CD8-positive, alpha-beta memory T cell (primary cell): ENCODE results near the gene DEPP1. TPM values are rescaled to one million over a fixed set of nuclear protein-coding genes. Genes with fewer than 3 reads are reported as not detected.

Source experiments
- CTCF ChIA-PET: fragments of 350-600 bp; sonication (Branson Sonifier 250); formaldehyde crosslinking; loops from one replicate; lab custom pipeline; 2021; ENCODE audit warnings: antibody characterized with exemption; lab: Charles Lee
- POLR2A ChIA-PET: fragments of 350-600 bp; sonication (Branson Sonifier 250); formaldehyde crosslinking; loops from one replicate; lab custom pipeline; 2021; ENCODE audit warnings: antibody characterized with exemption; lab: Charles Lee
- DNase-seq, 5 donors: peaks; one replicate each; pipeline versions ENCODE4 v3.0.0 to v3.0.0-alpha.2; 2020 to 2022; ENCODE audit warnings: mixed read lengths in 1 of 5
- H3K27ac ChIP-seq: one replicate; pipeline ENCODE4 v1.7.0; 2013; ENCODE audit warnings: low read depth, mild to moderate bottlenecking, low read length, moderate library complexity
- H3K27me3 ChIP-seq: 2 replicates; pipeline ENCODE4 v1.7.0; 2013; ENCODE audit warnings: low read length, mild to moderate bottlenecking; ENCODE audit not compliant: insufficient read depth, poor library complexity, severe bottlenecking
- H3K36me3 ChIP-seq: 2 replicates; pipeline ENCODE4 v1.7.0; 2013; ENCODE audit warnings: mild to moderate bottlenecking, low read length, moderate library complexity; ENCODE audit not compliant: insufficient read depth
- H3K4me1 ChIP-seq: 2 replicates; pipeline ENCODE4 v1.7.0; 2013; ENCODE audit warnings: mild to moderate bottlenecking, low read length, moderate library complexity; ENCODE audit not compliant: insufficient read depth
- H3K4me3 ChIP-seq: 2 replicates; pipeline ENCODE4 v1.7.0; 2013; ENCODE audit warnings: mild to moderate bottlenecking, low read length
- H3K9me3 ChIP-seq: 2 replicates; pipeline ENCODE4 v1.7.0; 2013; ENCODE audit warnings: mild to moderate bottlenecking, low read length
- H3K27ac Mint-ChIP-seq, 8 donors: one replicate each; pipeline ENCODE4 v1.8.0; 2020 to 2021; ENCODE audit warnings: mixed read lengths in 8 of 8, mild to moderate bottlenecking in 6 of 8, inconsistent platforms in 3 of 8, moderate library complexity in 3 of 8
- H3K27me3 Mint-ChIP-seq, 2 donors: one replicate each; pipeline ENCODE4 v1.8.0; 2020 to 2021; ENCODE audit warnings: mixed read lengths in 2 of 2, mild to moderate bottlenecking in 1 of 2, moderate library complexity in 1 of 2
- H3K36me3 Mint-ChIP-seq, 3 donors: one replicate each; pipeline ENCODE4 v1.8.0; 2020 to 2021; ENCODE audit warnings: mixed read lengths in 3 of 3, inconsistent platforms in 1 of 3, mild to moderate bottlenecking in 1 of 3
- H3K4me1 Mint-ChIP-seq, 3 donors: one replicate each; pipeline ENCODE4 v1.8.0; 2020 to 2021; ENCODE audit warnings: mixed read lengths in 3 of 3, inconsistent platforms in 1 of 3, mild to moderate bottlenecking in 1 of 3
- H3K4me3 Mint-ChIP-seq, 7 donors: one replicate each; pipeline ENCODE4 v1.8.0; 2020 to 2021; ENCODE audit warnings: mixed read lengths in 7 of 7, mild to moderate bottlenecking in 6 of 7, moderate library complexity in 4 of 7, inconsistent platforms in 2 of 7
- H3K9me3 Mint-ChIP-seq, 5 donors: one replicate each; pipeline ENCODE4 v1.8.0; 2020 to 2022; ENCODE audit warnings: mixed read lengths in 5 of 5, mild to moderate bottlenecking in 3 of 5, moderate library complexity in 2 of 5, inconsistent platforms in 1 of 5
- polyA plus RNA-seq: library from polyadenylated mRNA; unstranded; fragments of 300-500 nt; fragmentation: Illumina TruSeq; gene quantifications from one replicate; pipeline ENCODE4 v1.2.3, GENCODE V29; 2021
- total RNA-seq, 2 experiments: library from RNA; stranded (reverse); gene quantifications; one replicate each; pipeline ENCODE4 v1.2.3, GENCODE V29; 2021

Gene DEPP1
- total and polyA plus RNA-seq, 3 experiments from 2014 or later: 0.11 TPM; not detected in 2

DNA sequence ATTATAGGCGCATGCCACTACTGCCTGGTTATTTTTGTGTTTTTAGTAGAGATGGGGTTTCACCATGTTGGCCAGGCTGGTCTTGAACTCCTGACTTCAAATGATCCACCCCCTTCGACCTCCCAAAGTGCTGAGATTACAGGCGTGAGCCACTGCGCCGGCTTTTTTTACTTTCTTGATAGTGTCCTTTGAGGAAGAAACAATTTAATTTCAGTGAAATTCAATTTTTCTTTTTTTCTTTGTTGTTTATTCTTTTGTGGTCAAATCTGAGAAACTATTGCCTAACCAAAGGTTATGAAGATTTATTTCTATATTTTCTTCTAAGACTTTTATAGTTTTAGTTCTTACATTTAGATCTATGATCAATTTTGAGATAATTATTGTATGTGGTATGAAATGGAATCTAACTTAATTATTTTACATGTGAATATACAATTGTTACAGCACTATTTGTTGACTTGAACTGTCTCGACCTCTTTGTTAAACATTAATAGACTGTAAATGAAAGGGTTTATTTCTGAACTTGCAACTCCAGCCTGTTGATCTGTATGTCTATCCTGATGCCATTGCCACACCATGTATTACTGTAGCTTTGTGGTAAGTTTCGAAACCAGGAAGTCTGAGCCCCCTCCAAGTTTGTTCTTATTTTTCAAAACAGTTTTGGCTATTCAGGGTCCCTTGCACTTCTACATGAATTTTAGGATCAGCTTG is 38.8 kb downstream of the DEPP1 start:
- H3K4me1 ChIP-seq: no peaks in the 10 kb centered on the region
- H3K36me3 ChIP-seq: no peaks in the 10 kb centered on the region
- Mint-ChIP-seq H3K9me3 (peaks cover 14 to 27% (median 20%) of the 10 kb centered on the region in 5 donors), H3K27ac (no peak overlapping the region), H3K4me1 (peaks cover 0 to 4% (median 0%) of the 10 kb centered on the region in 3 donors), H3K36me3 (peaks cover 0 to 7% (median 0%) of the 10 kb centered on the region in 3 donors), H3K4me3 (no peak overlapping the region), H3K27me3 (peaks cover 7 to 42% of the 10 kb centered on the region in 2 donors)
- no peak overlapping the region for H3K27ac ChIP-seq
- H3K27me3 ChIP-seq: no peaks in the 10 kb centered on the region
- peaks cover 4% of the 10 kb centered on the region for H3K9me3 ChIP-seq
- CTCF ChIA-PET: no interaction called here
- DNase-seq: no peak
- H3K4me3 ChIP-seq: no peak overlapping the region
- POLR2A ChIA-PET: no interaction called here

DNA sequence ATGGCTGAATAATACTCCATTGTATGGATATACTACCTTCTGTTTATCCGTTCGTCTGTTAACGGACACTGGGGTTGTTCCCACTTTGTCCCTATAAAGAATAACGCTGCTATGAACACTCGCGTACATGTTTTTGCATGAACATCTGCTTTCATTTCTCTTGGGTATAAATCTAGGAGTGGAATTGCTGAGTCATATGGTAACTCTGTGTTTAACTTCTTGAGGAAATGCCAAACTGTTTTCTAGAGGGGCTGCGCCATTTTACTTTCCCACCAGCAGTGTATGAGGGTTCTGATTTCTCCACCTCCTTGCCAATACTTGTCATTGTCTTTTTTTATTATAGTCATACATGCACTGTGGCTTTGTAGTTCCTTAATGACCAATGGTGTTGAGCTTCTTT is 39.7 kb downstream of the DEPP1 start:
- Histone ChIP-seq H3K4me1 (no peaks in the 10 kb centered on the region), H3K4me3 (no peak overlapping the region), H3K9me3 (no peaks in the 10 kb centered on the region), H3K27ac (no peak overlapping the region), H3K36me3 (no peaks in the 10 kb centered on the region), H3K27me3 (no peaks in the 10 kb centered on the region)
- CTCF ChIA-PET: no interaction called here
- DNase-seq: no peak
- Mint-ChIP-seq H3K27me3 (peaks cover 7 to 41% of the 10 kb centered on the region in 2 donors), H3K4me3 (no peak overlapping the region), H3K36me3 (peaks cover 0 to 7% (median 0%) of the 10 kb centered on the region in 3 donors), H3K9me3 (peaks cover 6 to 19% (median 12%) of the 10 kb centered on the region in 5 donors), H3K4me1 (peaks cover 0 to 4% (median 0%) of the 10 kb centered on the region in 3 donors), H3K27ac (no peak overlapping the region)
- POLR2A ChIA-PET: no interaction called here

DNA sequence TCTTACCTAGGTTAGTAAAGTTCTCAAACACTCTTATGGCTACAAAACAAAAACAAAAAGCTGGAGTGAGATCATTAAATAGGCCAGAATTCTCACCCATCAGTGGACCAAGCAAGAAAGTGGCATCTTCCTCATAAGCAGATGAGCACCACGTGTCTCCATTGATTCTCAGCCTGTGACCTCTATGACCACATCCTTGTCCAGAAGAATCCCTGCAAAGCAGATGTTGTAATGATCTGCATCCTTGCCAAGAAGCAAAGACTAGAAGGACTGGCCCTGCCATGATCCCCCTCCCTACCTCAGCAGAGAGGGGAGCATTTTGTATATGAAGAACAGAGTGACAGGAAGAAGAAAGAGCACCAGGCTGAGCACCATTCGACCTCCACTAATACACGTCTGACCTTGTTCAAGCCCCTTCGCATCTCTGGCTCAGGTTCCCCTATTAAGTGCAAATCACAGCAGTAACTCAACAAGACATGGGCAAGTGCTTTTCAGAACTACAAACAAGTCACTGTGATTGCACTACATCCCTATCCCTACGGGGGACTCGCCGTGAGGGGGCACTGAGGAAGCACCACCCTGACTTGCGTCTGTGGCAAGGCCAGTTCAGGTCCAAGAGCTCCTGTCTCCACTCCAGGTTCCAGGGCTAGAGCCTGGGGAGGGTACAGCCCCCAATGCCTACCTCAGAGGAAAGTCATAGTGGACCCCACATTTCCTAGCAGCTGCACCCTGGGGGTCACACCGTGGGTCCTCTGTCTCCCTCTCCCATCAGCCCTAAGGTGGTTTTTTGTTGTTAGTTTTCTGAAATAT is 41.2 kb downstream of the DEPP1 start:
- POLR2A ChIA-PET: no interaction called here
- H3K36me3 Mint-ChIP-seq: peaks cover 0 to 4% (median 0%) of the 10 kb centered on the region in 3 donors
- no peaks in the 10 kb centered on the region for H3K36me3 ChIP-seq
- no peaks in the 10 kb centered on the region for H3K4me1 ChIP-seq
- no peak overlapping the region for H3K4me3 ChIP-seq
- H3K27me3 ChIP-seq: no peaks in the 10 kb centered on the region
- peak overlapping the region in 2 of 8 donors; percentile 20 to 31 for H3K27ac Mint-ChIP-seq
- peaks cover 3 to 33% of the 10 kb centered on the region in 2 donors for H3K27me3 Mint-ChIP-seq
- H3K9me3 ChIP-seq: no peaks in the 10 kb centered on the region
- H3K4me1 Mint-ChIP-seq: peaks cover 0 to 4% (median 0%) of the 10 kb centered on the region in 3 donors
- CTCF ChIA-PET: interaction anchor here (2.0 kb wide), 1 partner anchor 36 kb away, joined by 7 read pairs; no protein-coding TSS in a partner anchor
- H3K4me3 Mint-ChIP-seq: no peak overlapping the region
- H3K9me3 Mint-ChIP-seq: peaks cover 0 to 11% (median 5%) of the 10 kb centered on the region in 5 donors
- no peak for DNase-seq
- H3K27ac ChIP-seq: no peak overlapping the region

DNA sequence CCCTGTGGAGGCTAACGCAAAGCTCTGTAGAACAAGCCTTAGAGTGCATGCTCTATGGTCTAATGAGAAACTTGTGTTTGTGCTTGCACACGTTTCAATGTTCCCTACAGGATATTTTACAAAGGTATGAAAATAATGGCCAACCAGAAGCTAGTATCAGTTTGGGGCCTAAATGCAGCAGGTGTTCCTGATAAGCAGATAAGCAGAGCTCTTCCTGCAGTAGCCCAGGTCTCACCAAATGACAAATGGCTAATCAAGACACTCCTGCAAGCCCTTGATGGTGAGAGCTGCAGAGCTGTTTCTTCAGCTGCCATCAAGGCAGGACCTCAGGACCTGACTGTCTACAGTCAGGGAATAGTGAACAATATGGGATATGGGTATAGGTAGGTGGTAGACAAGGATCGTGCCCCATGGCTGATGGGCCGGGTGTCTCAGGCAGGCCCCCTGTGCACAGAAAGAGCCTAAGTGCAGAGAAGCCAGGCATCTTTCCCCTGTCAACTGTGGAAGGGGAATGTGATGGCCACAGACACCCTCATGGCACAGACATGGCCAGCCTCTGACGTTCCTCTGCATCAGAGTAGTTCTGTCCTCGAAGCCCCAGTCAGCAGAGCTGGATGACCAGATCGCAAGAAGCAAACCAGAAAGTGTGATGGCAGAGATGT is 42.2 kb downstream of the DEPP1 start:
- Histone ChIP-seq H3K4me1 (no peaks in the 10 kb centered on the region), H3K36me3 (no peaks in the 10 kb centered on the region), H3K27me3 (no peaks in the 10 kb centered on the region), H3K9me3 (no peaks in the 10 kb centered on the region), H3K27ac (no peak overlapping the region), H3K4me3 (no peak overlapping the region)
- H3K9me3 Mint-ChIP-seq: peaks cover 0 to 7% (median 5%) of the 10 kb centered on the region in 5 donors
- CTCF ChIA-PET: interaction anchor here (2.0 kb wide), 1 partner anchor 37 kb away, joined by 7 read pairs; no protein-coding TSS in a partner anchor
- DNase-seq: no peak
- H3K4me3 Mint-ChIP-seq: no peak overlapping the region
- peaks cover 0 to 4% (median 0%) of the 10 kb centered on the region in 3 donors for H3K36me3 Mint-ChIP-seq
- H3K27ac Mint-ChIP-seq: no peak overlapping the region
- POLR2A ChIA-PET: no interaction called here
- H3K27me3 Mint-ChIP-seq: peaks cover under 1 to 27% of the 10 kb centered on the region in 2 donors
- H3K4me1 Mint-ChIP-seq: peaks cover 0 to 4% (median 0%) of the 10 kb centered on the region in 3 donors

DNA sequence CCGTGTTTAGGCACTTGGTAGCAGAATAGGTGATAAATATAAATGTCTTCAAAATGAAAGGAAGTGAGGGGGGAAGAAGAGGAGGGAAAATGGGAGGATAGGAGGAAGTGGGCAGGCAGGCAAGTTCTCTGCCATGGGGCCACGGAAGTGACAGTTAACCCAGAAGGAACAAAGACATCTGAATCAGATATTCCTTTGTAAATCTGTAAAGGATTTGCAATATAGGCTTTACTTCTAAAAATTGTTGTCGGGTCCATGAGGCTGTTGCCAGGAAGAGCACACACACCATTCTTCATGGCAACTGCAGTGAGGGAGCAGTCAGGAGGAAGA is 42.7 kb downstream of the DEPP1 start:
- no peak for DNase-seq
- H3K27me3 Mint-ChIP-seq: peaks cover 0 to 22% of the 10 kb centered on the region in 2 donors
- peaks cover 0 to 5% (median 0%) of the 10 kb centered on the region in 5 donors for H3K9me3 Mint-ChIP-seq
- ChIA-PET POLR2A (no interaction called here), CTCF (interaction anchor here (2.0 kb wide), 1 partner anchor 38 kb away, joined by 7 read pairs; no protein-coding TSS in a partner anchor)
- H3K4me3 ChIP-seq: no peak overlapping the region
- no peak overlapping the region for H3K27ac ChIP-seq
- peaks cover 0 to 4% (median 0%) of the 10 kb centered on the region in 3 donors for H3K4me1 Mint-ChIP-seq
- H3K9me3 ChIP-seq: no peaks in the 10 kb centered on the region
- H3K36me3 ChIP-seq: no peaks in the 10 kb centered on the region
- H3K27me3 ChIP-seq: no peaks in the 10 kb centered on the region
- no peak overlapping the region for H3K4me3 Mint-ChIP-seq
- H3K36me3 Mint-ChIP-seq: peaks cover 0 to under 1% (median 0%) of the 10 kb centered on the region in 3 donors
- H3K27ac Mint-ChIP-seq: peak overlapping the region in 2 of 8 donors; percentile 76 to 79
- no peaks in the 10 kb centered on the region for H3K4me1 ChIP-seq

DNA sequence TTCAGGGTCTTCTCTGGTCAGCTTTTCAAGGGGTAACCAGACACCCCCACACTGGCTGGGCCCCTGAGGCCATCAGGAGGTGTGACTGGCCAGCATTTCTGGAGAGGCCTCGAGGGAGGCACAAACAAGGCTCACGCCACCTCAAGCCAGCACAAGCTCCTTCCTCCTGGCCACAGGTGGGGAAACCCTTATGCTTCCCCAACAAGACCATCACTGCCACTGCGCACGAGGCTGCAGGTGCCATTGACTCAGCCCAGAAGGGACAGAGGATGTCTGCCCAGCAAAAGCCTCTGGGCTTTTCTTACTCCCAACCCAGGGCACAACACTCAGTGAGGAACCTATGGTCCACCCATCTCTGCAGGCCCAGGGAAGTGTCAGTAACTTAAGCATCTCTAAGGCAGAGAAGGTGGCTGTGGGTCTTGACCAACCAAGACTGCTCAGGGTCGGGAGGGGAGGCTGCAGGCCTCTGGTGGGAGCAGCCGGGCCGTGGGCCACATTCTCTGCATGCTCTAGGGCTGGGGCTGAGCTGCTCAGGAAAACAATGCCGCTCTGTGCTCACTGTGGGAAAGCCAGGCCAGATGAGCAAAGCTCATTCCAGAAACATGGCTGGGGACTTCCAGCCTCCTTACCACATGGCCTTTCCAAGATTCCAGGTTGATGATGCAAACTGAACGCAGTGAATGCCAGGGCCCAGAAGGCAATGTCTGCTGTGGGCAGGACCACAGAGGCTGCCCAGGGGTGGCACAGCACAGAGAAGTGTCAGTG is 43.2 kb downstream of the DEPP1 start:
- Mint-ChIP-seq H3K4me3 (no peak overlapping the region), H3K27me3 (peaks cover 0 to 18% of the 10 kb centered on the region in 2 donors), H3K27ac (peak overlapping the region in 2 of 8 donors; percentile 76 to 79), H3K36me3 (no peaks in the 10 kb centered on the region), H3K9me3 (peaks cover 0 to 5% (median 0%) of the 10 kb centered on the region in 5 donors), H3K4me1 (peaks cover 0 to 4% (median 0%) of the 10 kb centered on the region in 3 donors)
- Histone ChIP-seq H3K4me1 (no peaks in the 10 kb centered on the region), H3K27me3 (no peaks in the 10 kb centered on the region), H3K36me3 (no peaks in the 10 kb centered on the region), H3K27ac (no peak overlapping the region), H3K4me3 (no peak overlapping the region), H3K9me3 (no peaks in the 10 kb centered on the region)
- peak in 1 of 5 donors; percentile 26 for DNase-seq
- POLR2A ChIA-PET: no interaction called here
- CTCF ChIA-PET: interaction anchor here (2.0 kb wide), 1 partner anchor 38 kb away, joined by 7 read pairs; no protein-coding TSS in a partner anchor
